Esophagus muscularis mucosa (tissue), 4 donors: ENCODE data around the gene HOXD9.

Experiments
- CTCF ChIP-seq, 3 experiments: fragments of 200-600 bp in 2 of 3; fragments of 450-650 bp in 1 of 3; sonication (generic) in 2 of 3; IDR thresholded peaks; one replicate each; pipeline ENCODE4 v1.5.1; 2017 to 2019; ENCODE audit warnings: antibody characterized with exemption in 3 of 3, mild to moderate bottlenecking in 2 of 3, moderate library complexity in 1 of 3
- EP300 ChIP-seq: sonication (generic); formaldehyde crosslinking; IDR thresholded peaks from one replicate; pipeline ENCODE4 v1.6.1; 2017; ENCODE audit warnings: antibody characterized with exemption
- POLR2A ChIP-seq: fragments of 450-650 bp; IDR thresholded peaks from one replicate; pipeline ENCODE4 v1.6.1; 2017; ENCODE audit warnings: antibody characterized with exemption, moderate library complexity, mild to moderate bottlenecking, low read depth
- POLR2AphosphoS5 ChIP-seq, 2 donors: sonication (generic); formaldehyde crosslinking; IDR thresholded peaks; one replicate each; pipeline ENCODE4 v1.6.1; 2017; ENCODE audit warnings: antibody characterized with exemption in 2 of 2

GRCh38 chr2:176136374-176137251 lies 14.1 kb downstream of the HOXD9 start:
- TF ChIP-seq POLR2AphosphoS5 (IDR thresholded peaks at IDR 0.05) (no peak), POLR2A (no peak), CTCF (IDR thresholded peaks at IDR 0.05) (no peak), EP300 (no peak)
